ENCODE measurements around the gene SPTB. TPM values are rescaled to one million over a fixed set of nuclear protein-coding genes. Genes with fewer than 3 reads are reported as not detected.

The SPTB gene
- total and polyA plus RNA-seq, 9 of the 15 experiments (the other 6 are each of a cell fraction or from before 2014, with no cell fraction given) = 0.21 to 45.9 (median 11.7) TPM

DNA sequence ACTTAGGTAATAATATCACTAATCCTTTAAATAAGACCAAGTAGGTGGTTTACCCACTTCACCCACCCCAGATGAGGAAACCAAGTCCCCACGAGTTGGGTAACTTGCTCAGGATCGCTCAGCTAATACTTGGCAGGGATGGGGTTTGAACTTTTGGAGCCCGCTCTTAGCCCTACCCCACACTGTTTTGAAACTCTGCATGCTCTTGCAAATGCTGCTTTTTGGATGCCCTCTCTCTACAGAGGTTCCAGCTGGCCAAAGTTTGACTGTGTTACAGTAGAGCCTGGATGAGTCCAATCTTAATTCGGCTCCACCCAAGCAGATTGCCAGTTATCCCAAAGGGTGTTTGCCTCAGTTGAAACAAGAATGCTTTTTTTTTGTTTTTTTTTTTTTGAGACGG lies 168.7 kb downstream of the SPTB start:
- peaks cover 9 to 49% of the 10 kb centered on the region in 2 experiments; a peak in 4 of 5 replicates for H3K27me3 ChIP-seq (ENCODE audit: control insufficient read depth in 2 of 2, insufficient read depth in 2 of 2, low read length in 2 of 2)
- no peaks in the 10 kb centered on the region; a peak in 1 of 5 replicates for H3K4me1 ChIP-seq (replicated peaks in 1 of 2; ENCODE audit: control insufficient read depth in 2 of 2, insufficient read depth in 2 of 2, low read length in 2 of 2)
- no peaks in the 10 kb centered on the region for H3K79me2 ChIP-seq (ENCODE audit: control insufficient read depth, insufficient read depth, low read length)
- no peaks in the 10 kb centered on the region for H4K20me1 ChIP-seq (replicated peaks; ENCODE audit: control insufficient read depth, insufficient read depth, low read length)
- no peak overlapping the region for H3K27ac ChIP-seq (ENCODE audit: extremely low read depth, low read depth, low read length)
- ATAC-seq = no peak
- POLR2A ChIA-PET = no interaction called here
- no peak overlapping the region for H3K4me3 ChIP-seq
- H3K36me3 ChIP-seq (ENCODE audit: control insufficient read depth, insufficient read depth, low read length) = no peaks in the 10 kb centered on the region
- no peak overlapping the region for H2AFZ ChIP-seq (ENCODE audit: low read depth, low read length)
- TF ChIP-seq, protein P1, sequence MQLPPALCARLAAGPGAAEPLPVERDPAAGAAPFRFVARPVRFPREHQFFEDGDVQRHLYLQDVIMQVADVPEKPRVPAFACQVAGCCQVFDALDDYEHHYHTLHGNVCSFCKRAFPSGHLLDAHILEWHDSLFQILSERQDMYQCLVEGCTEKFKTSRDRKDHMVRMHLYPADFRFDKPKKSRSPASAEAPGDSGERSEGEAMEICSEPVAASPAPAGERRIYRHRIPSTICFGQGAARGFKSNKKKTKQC (CRISPR knock-in tag; IDR thresholded peaks at IDR 0.05) = no peak
- TF ChIP-seq SNIP1 (IDR thresholded peaks at IDR 0.05; ENCODE audit: low read depth) = no peak
- no peak for TF ChIP-seq ILF3 (IDR thresholded peaks at IDR 0.05; ENCODE audit: borderline replicate concordance)
- H3K4me2 ChIP-seq (ENCODE audit: insufficient read depth, low read length) = no peak overlapping the region
- FAIRE-seq = no peak
- in situ Hi-C loops (cut with MboI) (no loop called here), intact Hi-C loops (cut with micrococcal nuclease) (no loop called here)
- H3K9me3 ChIP-seq (replicated peaks; ENCODE audit: control insufficient read depth, insufficient read depth, low read depth, low read length) = no peaks in the 10 kb centered on the region
- WGBS (ENCODE audit: insufficient coverage, low coverage, missing lambda C conversion rate) = 0% methylated on average over 5 of the region's 5 CpGs
- H3K9me1 ChIP-seq (ENCODE audit: control insufficient read depth, insufficient read depth, low read length) = no peaks in the 10 kb centered on the region
- CTCF ChIA-PET (ENCODE audit: low intra/inter-chr PET ratio) = no interaction called here
- no TSS peak for BruUV-seq (replicated peaks)
- H3K9ac ChIP-seq (ENCODE audit: insufficient read depth in 1 of 2, low read depth in 2 of 2, low read length in 2 of 2) = no peak overlapping the region
- no peak for DNase-seq (ENCODE audit: extremely low read depth in 1 of 4, low spot score in 3 of 4)

DNA sequence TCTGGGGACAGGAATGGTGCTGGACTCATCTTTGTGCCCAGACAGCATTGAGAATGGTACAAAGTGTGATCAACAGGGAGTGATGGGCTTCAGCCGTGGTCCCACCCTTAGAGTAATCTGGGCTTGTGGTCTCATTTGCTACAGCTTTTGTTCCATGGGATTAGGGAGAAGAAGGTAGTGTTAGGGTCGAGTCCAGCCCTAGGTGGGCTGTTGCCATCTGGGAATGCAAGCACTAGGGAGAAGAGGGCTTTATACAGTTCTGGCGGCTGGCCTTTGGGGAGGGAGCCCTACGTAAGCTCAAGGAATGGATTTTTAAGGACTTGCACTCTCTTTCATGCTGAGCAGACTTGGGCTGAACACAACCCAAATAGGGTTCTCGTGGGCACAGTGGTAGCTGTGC lies 170.6 kb downstream of the SPTB start:
- ATAC-seq (no peak), DNase-seq (ENCODE audit: extremely low read depth in 1 of 4, low spot score in 3 of 4) (no peak), FAIRE-seq (no peak)
- H2AFZ ChIP-seq (ENCODE audit: low read depth, low read length) = no peak overlapping the region
- no peaks in the 10 kb centered on the region for H3K36me3 ChIP-seq (ENCODE audit: control insufficient read depth, insufficient read depth, low read length)
- no peak overlapping the region for H3K4me3 ChIP-seq
- WGBS (ENCODE audit: insufficient coverage, low coverage, missing lambda C conversion rate) = 0% methylated on average over 4 of the region's 5 CpGs
- no TSS peak for BruUV-seq (replicated peaks)
- H3K9me1 ChIP-seq (ENCODE audit: control insufficient read depth, insufficient read depth, low read length) = no peaks in the 10 kb centered on the region
- H3K4me2 ChIP-seq (ENCODE audit: insufficient read depth, low read length) = no peak overlapping the region
- in situ Hi-C loops (cut with MboI) = no loop called here
- ChIA-PET POLR2A (interaction anchor here (0.7 kb wide), 1 partner anchor 832 kb away, joined by 3 read pairs; no protein-coding TSS in a partner anchor), CTCF (ENCODE audit: low intra/inter-chr PET ratio) (no interaction called here)
- no peaks in the 10 kb centered on the region for H3K79me2 ChIP-seq (ENCODE audit: control insufficient read depth, insufficient read depth, low read length)
- H3K9ac ChIP-seq (ENCODE audit: insufficient read depth in 1 of 2, low read depth in 2 of 2, low read length in 2 of 2) = no peak overlapping the region
- no peak overlapping the region for H3K27ac ChIP-seq (ENCODE audit: extremely low read depth, low read depth, low read length)
- intact Hi-C loops (cut with micrococcal nuclease) = no loop called here
- TF ChIP-seq HDAC8 (tag; IDR thresholded peaks at IDR 0.05) = no peak
- no peak for TF ChIP-seq ZNF408 (CRISPR knock-in tag; IDR thresholded peaks at IDR 0.05; ENCODE audit: low read depth)
- H3K9me3 ChIP-seq (replicated peaks; ENCODE audit: control insufficient read depth, insufficient read depth, low read depth, low read length) = no peaks in the 10 kb centered on the region
- H3K27me3 ChIP-seq (ENCODE audit: control insufficient read depth in 2 of 2, insufficient read depth in 2 of 2, low read length in 2 of 2) = peaks cover 16 to 59% of the 10 kb centered on the region in 2 experiments; a peak in 4 of 5 replicates
- H3K4me1 ChIP-seq (replicated peaks in 1 of 2; ENCODE audit: control insufficient read depth in 2 of 2, insufficient read depth in 2 of 2, low read length in 2 of 2) = peaks cover 0 to 10% of the 10 kb centered on the region in 2 experiments; a peak in 2 of 5 replicates
- no peaks in the 10 kb centered on the region for H4K20me1 ChIP-seq (replicated peaks; ENCODE audit: control insufficient read depth, insufficient read depth, low read length)

Measured in K562 (cell line).